HG03025 (cell line): Measurements from ENCODE around the gene GPATCH3.
"Not testable (repeated sequence)": the region's sequence is repeated elsewhere in the genome, so short reads cannot be mapped to it uniquely, and the experiment has no call there.

Experiments used
- ATAC-seq: cut with Tn5 transposase; IDR thresholded peaks from one replicate; pipeline ENCODE4 v1.9.1; 2021; ENCODE audit warnings: mild to moderate bottlenecking, moderate library complexity; ENCODE audit not compliant: unreplicated experiment, low FRiP score

The GPATCH3 gene

GRCh38 chr1:26913754-26914619, 13.7 kb upstream of the GPATCH3 start, which contains the start of gene NR0B2:
Gene NR0B2 (minus strand): TSS chr1:26913975. CDS start chr1:26913940, 35 bp downstream.
- no peak for ATAC-seq

- ATAC-seq: no peak
These were observed 13.1 kb upstream of the GPATCH3 start for GRCh38 chr1:26913389-26913753.

- ATAC-seq: no peak
These were observed 11.9 kb upstream of the GPATCH3 start for GRCh38 chr1:26912147-26912490.

- no peak for ATAC-seq
These were observed 11.3 kb upstream of the GPATCH3 start for GRCh38 chr1:26911399-26912146.

- no peak for ATAC-seq
These were observed 10.3 kb upstream of the GPATCH3 start for GRCh38 chr1:26910343-26911160.

- no peak for ATAC-seq
These were observed 9.7 kb upstream of the GPATCH3 start for GRCh38 chr1:26909951-26910342.

- no peak for ATAC-seq
These were observed 7.0 kb upstream of the GPATCH3 start for GRCh38 chr1:26907071-26907917.

GRCh38 chr1:26900815-26901511, 696 bp upstream of the GPATCH3 start:
- ATAC-seq: no peak

- no peak for ATAC-seq
These were observed 2.9 kb downstream of the GPATCH3 start for GRCh38 chr1:26897351-26897750.

GRCh38 chr1:26894263-26894662, 6.0 kb downstream of the GPATCH3 start:
- ATAC-seq: no peak

GRCh38 chr1:26890467-26890796, 9.8 kb downstream of the GPATCH3 start:
- peak; percentile 10 for ATAC-seq

GRCh38 chr1:26889551-26890466, 10.5 kb downstream of the GPATCH3 start, which contains the start of gene GPN2:
Gene GPN2 (minus strand): TSS chr1:26890283. CDS start chr1:26890096, 187 bp downstream.
- peak; percentile 77 for ATAC-seq

GRCh38 chr1:26888231-26888630, 12.0 kb downstream of the GPATCH3 start:
- ATAC-seq: no peak

GRCh38 chr1:26887125-26887524, 13.1 kb downstream of the GPATCH3 start:
- no peak for ATAC-seq

- ATAC-seq: no peak
These were observed 17.4 kb downstream of the GPATCH3 start for GRCh38 chr1:26882696-26883463.

- ATAC-seq: not testable (repeated sequence)
These were observed 18.7 kb downstream of the GPATCH3 start for GRCh38 chr1:26881611-26882010.

- no peak for ATAC-seq
These were observed 20.5 kb downstream of the GPATCH3 start for GRCh38 chr1:26879793-26880192.

- ATAC-seq: no peak
These were observed 22.9 kb downstream of the GPATCH3 start for GRCh38 chr1:26877326-26877725.
